Stomach (tissue), 4 donors: Measurements from ENCODE around the gene SLAMF7.

Source experiments
- EP300 ChIP-seq: sonication (generic); formaldehyde crosslinking; IDR thresholded peaks from one replicate; pipeline ENCODE4 v1.6.1; 2017; ENCODE audit warnings: antibody characterized with exemption
- POLR2A ChIP-seq, 4 donors: fragments of 450-650 bp; IDR thresholded peaks; one replicate each; pipeline ENCODE4 v1.6.1; 2016; ENCODE audit warnings: antibody characterized with exemption in 4 of 4, control low read depth in 2 of 4, mild to moderate bottlenecking in 1 of 4, moderate library complexity in 1 of 4
- POLR2AphosphoS5 ChIP-seq, 3 donors: sonication (generic); formaldehyde crosslinking; IDR thresholded peaks; one replicate each; pipeline ENCODE4 v1.6.1; 2016; ENCODE audit warnings: antibody characterized with exemption in 3 of 3
- TF ChIP-seq, protein P1 (sequence below), 7 experiments: fragments of 450-650 bp in 4 of 7; fragments of 200-600 bp in 3 of 7; sonication (generic) in 3 of 7; IDR thresholded peaks; one replicate each; pipeline ENCODE4 v1.5.1; 2016 to 2019; ENCODE audit warnings: antibody characterized with exemption in 7 of 7, control low read depth in 2 of 7, mild to moderate bottlenecking in 1 of 7

DNA sequence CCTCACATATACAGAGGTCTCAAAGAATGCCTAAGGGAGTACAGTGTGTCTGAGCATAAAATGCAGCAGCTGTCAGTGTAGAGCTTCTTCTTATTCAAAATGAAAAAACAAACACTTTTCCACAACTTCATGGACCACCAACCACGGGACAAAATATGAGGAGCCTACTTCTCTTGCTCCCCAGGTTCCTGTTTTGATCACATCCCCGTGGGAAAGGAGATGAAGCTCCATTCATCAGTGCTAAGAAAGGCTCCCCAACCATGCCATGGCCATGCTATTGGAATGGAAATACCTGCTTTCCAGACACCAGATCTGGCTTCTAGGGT, 27.8 kb upstream of the SLAMF7 start:
- TF ChIP-seq, protein P1, sequence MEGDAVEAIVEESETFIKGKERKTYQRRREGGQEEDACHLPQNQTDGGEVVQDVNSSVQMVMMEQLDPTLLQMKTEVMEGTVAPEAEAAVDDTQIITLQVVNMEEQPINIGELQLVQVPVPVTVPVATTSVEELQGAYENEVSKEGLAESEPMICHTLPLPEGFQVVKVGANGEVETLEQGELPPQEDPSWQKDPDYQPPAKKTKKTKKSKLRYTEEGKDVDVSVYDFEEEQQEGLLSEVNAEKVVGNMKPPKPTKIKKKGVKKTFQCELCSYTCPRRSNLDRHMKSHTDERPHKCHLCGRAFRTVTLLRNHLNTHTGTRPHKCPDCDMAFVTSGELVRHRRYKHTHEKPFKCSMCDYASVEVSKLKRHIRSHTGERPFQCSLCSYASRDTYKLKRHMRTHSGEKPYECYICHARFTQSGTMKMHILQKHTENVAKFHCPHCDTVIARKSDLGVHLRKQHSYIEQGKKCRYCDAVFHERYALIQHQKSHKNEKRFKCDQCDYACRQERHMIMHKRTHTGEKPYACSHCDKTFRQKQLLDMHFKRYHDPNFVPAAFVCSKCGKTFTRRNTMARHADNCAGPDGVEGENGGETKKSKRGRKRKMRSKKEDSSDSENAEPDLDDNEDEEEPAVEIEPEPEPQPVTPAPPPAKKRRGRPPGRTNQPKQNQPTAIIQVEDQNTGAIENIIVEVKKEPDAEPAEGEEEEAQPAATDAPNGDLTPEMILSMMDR (IDR thresholded peaks at IDR 0.05), result no peak
- no peak for TF ChIP-seq POLR2AphosphoS5 (IDR thresholded peaks at IDR 0.05)
- no peak for TF ChIP-seq POLR2A (IDR thresholded peaks at IDR 0.05)
- no peak for TF ChIP-seq EP300
